ENCODE data around the gene MCM8.

The MCM8 gene

DNA sequence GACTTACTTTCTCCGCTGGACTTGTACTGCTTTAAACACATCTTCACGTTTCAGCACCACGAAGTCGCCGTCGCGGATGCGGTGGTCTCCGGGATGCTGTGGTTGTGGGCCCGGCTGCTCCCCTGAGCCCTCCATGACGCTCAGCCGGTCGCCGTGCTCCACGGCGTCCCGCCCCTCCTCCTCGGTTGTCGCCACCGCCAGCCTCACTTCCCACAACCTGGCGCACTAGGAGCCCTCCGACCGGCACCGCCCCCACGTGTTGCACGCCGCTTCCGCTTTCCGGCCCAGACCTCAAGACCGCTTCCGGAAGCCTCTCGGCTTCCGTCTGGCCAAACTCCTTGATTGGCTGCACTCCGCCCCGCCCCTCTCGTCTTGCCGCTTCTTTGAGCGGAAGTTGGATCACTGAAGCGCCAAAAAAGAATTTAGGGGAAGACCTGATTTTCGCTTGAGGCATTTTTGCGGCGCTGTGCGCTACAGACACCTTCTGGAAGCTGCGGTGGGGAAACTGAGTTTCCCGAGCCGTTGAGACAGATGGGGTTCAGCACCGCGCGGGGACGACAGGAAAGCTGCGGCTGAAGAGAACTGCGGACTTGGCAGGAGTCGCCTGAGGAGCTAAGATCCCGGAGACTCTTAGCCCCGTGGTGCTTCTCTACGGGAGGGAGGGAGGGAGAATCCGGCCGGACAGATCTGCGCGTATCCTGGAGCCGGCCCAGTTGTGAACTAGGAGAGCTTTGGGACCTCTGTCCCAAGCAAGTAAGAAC is at the start of gene MCM8, which contains the start of gene TRMT6:
Gene MCM8 (plus strand): TSS at position 382 of the 761 bp plus-strand sequence. CDS start 1,364 bp downstream, outside the sequence.
Gene TRMT6 (minus strand): TSS at position 263 of the 761 bp plus-strand sequence. CDS start 128 bp downstream, at position 135.
- peak; percentile 97 for DNase-seq

DNA sequence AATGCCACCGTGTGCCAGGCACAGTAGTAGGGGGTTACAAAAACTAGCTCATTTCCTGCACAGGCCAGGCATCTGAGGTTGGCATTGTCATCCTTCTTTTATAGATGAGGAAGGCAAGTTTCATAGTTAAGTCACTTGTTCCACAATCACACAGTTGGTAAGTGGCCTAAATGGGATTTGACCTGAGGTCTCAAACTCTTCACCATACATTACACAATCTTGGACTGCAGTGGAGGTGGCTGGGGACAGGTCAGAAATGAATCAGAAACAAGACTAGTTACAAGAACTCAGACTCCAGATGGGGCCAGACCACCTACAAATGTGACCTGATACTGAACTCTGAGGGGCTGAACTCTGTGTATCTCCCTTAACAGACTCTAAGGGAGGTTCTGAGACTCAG is 49.5 kb upstream of the MCM8 start:
- DNase-seq = no peak

GRCh38 chr20:5908981-5909380 is 41.5 kb upstream of the MCM8 start:
- DNase-seq = no peak

GRCh38 chr20:5910186-5910585 is 40.3 kb upstream of the MCM8 start:
- no peak for DNase-seq

- DNase-seq = no peak
Observed at GRCh38 chr20:5913166-5913565, 37.3 kb upstream of the MCM8 start.

DNA sequence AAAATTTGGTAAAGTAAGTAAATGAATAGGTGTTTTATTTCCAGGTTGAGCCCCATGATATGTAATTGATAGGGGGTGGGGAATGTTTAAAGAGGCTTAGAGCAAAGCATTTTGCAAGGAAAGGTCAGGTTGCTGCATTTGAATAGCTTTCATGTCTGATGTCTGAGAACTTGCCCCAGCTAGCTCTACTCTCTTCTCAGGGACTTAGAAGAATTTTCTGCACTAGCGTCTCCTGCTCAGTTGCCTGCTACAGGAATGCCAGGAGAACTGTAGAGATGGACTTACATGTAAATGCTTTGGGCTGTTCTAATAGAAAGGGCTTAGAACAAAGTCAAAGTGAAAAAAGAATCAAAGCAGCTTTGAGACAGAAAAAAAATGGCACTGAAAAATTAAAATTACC is 35.6 kb upstream of the MCM8 start:
- no peak for DNase-seq

DNA sequence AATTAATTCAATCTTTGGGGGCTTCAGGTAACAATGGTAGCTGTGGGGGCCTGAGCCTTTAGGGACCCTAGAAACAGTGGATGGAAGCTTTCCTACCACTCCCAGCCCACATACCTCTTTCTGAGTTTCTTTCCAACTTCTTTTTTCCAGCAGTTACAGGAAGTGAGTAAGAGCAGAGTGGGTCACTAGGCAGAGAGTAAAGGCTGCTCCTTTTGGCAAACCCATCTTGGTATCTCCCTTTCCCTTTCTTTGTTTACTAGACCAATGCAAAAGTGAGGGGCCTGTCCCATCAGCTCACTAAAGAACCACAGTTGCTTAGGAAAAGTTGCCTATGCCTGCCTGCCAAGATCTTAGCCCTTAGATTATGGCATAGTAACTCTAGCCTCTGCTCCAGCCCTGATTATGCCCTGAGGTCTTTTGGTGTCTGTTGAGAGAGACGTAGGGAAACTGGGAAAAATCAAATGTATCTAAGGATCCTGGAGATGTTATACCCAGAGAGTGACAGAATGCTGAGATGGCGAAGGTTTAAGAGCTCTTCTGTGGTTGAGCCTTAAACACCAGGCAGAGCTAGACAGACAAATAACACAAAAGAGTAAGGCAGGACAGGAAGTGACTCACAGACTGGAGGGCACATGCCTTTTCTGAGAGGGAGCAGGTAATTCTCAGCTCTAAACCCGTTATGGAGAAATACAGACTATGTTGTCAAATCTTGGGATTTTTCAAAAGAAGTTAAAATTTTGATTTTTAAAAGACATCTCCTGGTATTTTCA is 31.4 kb upstream of the MCM8 start:
- no peak for DNase-seq

- DNase-seq = no peak
Observed at GRCh38 chr20:5919626-5920544, 30.6 kb upstream of the MCM8 start.

- DNase-seq = no peak
Observed at GRCh38 chr20:5920581-5920980, 29.9 kb upstream of the MCM8 start.

GRCh38 chr20:5923493-5923892 is 27.0 kb upstream of the MCM8 start:
- no peak for DNase-seq

- DNase-seq = no peak
Observed at GRCh38 chr20:5925551-5925950, 24.9 kb upstream of the MCM8 start.

DNA sequence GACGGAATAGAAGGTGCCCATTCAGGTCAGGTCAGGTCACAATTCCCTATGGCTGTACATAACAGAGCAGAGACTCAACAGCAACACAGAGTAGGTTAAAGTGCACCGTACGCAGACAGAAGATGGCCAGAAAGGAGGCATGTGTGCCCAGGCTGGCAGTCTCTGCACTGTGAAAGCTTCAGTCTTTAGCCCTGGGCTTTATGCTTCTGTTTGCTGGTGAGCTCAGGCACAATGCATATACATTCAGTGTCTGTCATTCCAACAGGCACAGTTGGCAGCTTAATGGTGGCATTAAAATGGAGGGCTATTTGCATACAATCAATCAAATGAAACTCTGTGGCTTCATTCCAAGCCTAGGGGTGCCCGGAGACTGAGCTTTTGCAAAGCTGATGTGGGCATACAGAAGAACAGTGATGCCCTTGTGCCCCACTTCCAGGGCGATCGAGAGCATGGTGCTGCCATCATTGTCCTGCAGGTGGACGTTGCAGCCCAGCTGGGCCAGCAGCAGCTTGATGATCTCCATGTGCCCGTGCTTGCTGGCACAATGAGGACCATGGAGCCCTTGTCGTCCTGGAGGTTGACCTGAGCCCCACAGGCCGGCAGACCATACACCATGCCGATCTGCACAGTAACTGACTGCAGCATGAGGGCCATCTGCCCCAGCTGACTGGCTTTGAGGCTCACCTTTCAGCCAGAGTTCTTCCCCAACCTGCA is 22.5 kb upstream of the MCM8 start:
- no peak for DNase-seq

- DNase-seq = no peak
Observed at GRCh38 chr20:5928836-5929715, 21.4 kb upstream of the MCM8 start.

DNA sequence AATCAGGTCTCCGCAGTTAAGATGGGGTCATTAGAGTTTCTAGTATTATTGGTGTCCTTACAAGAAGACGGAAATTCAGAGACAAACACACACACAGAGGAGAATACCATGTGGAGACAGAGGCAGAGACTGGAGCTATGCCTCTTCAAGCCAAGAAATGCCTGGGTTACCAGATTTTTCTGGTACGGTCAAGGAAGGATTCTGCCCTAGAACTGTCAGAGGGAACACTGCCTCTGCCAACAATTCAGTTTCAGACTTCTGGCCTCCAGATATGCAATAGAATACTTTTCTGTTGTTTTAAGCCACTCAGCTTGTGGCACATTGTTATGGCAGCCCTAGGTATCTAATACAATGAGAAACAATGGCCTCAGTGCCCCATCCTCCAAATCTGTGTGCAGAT is 19.0 kb upstream of the MCM8 start:
- DNase-seq = no peak

- DNase-seq = no peak
Observed at GRCh38 chr20:5932796-5933195, 17.7 kb upstream of the MCM8 start.

DNA sequence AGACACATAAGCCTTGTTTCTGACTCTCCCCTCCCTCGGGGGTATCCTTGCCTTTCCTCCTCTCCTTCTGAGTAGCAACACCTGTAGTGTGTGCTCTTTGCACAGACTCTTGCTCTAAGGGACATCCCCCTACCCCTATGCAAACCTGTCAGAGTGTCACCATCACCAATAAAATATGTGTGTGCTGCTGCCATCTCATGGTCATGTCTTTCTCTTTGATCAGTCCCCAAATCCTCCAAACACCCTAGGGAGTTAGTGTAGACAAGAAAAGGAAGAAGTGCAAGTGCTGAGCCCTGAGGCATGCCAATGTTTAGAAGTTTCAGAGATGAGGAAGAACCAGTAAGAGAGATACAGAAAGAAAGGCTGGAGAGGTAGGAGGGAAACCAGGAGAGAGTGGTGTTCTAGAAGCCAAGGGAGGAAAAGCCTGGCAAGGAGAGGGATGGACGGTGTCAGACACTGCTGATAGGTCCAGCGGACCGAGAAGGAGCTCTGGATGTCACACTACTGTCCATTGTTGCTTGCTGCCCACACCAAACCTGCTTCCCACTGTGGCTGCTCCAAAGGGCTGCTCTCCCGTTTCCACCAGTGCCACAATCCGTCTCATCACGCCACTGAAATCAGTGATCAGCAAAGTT is 16.5 kb upstream of the MCM8 start:
- no peak for DNase-seq

DNA sequence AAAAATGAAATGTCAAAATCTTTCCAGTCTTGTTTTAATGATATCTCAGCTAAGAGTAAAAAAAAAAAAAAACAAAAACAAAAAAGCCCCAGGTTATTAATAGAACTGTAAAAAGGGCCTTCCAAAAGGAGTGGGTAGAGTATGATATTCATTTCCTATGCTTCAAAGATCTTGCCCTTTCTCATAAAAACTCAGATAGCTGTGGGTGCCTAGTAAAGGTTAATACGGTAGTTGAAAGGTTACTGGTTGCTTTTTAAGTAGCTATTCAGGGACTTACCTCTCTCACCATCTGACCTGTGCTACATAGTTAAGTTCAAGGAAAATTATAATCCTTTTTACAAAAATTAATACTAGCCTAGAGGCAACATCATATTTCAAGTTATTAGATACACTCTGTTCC is 15.1 kb upstream of the MCM8 start:
- no peak for DNase-seq

DNA sequence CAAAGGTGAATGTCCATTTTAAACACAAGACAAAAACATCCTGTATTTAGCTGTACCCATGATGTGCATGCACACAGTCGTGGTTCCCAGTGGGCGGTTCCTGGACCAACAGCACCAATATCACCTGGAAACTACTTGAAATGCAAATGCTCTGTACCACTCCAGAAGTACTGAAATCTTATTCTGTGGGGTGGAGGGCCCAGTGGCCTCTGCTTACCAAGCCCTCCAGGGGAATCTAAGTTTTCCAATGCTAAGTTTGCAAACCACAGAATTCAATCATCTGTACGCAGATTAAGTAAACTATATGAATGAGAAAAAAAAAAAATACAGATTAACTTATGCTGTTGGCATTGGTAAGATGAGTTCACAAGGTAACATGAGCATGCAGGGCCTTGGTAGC is 14.2 kb upstream of the MCM8 start:
- no peak for DNase-seq

DNA sequence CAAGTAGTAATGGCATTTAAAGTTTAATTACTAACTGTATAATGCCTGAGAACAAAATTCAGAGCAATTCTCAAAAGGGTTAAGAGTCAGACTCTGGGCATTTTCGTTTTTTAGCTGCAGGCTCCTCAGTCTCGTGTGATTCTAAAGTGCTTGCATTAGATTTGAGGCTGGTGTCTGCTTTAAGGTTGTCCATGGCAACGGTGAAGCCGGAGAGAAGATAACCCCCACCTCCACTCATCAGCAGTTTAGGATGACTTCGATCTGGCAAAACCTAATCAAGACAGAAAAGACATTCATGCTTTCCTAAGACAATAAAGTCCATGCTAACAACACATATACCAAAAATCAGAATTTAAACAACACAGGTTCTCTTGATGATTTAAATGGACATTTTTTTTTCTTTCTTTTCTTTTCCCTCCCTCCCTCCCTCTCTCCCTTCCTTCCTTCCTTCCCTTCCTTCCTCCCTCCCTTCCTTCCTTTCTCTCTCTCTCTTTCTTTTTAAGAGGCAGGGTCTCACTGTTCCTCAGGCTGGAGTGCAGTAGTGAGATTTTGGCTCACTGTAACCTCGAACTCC is 11.9 kb upstream of the MCM8 start:
- no peak for DNase-seq

DNA sequence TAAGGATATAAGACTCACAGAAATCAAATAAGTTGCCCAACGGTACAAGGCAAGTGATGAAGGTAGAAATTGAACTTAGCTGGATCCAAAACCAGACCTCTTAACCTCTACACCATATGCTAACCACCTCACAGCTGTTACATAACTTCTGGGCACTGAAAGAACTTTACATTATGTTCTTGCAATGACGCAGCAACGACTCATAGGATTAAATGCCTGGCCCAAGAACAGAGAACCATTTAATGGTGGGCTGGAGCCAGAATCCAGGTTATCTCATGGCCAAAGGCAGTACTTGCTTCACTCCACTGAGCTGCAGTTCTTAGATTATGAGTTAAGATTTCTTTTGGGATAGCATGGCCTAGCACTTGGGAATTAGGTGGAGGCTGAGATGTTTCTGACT is 4.5 kb upstream of the MCM8 start:
- no peak for DNase-seq

DNA sequence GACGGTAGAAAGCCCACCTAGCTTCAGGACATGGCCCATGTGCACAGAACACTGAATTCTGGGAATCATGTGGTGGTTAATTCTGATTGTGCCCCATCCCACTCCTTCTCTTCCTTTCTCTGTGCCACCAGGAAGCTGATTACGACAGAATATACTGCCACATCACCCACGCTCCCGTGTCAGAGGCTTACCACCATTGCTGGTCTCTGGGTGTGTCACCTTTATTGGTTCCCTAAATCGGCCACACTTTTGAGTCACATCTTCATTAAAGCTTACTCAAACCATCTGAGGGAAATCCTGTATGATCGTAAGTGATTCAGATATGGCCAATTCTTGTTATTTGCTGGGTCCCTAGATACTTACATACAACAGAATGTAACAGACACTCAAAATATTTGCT is 3.2 kb upstream of the MCM8 start:
- DNase-seq = no peak
